Mucosa of stomach (tissue), 1 donor: Measurements from ENCODE around the gene MTTP.

Experiments used
- H3K27me3 ChIP-seq: one replicate; pipeline ENCODE4 v1.7.0; 2013; ENCODE audit warnings: mild to moderate bottlenecking, low read length; ENCODE audit not compliant: control insufficient read depth, insufficient read depth
- H3K36me3 ChIP-seq: one replicate; pipeline ENCODE4 v1.7.0; 2013; ENCODE audit warnings: low read length; ENCODE audit not compliant: control insufficient read depth, insufficient read depth
- H3K4me1 ChIP-seq: one replicate; pipeline ENCODE4 v1.7.0; 2013; ENCODE audit warnings: mild to moderate bottlenecking, low read length; ENCODE audit not compliant: control insufficient read depth, insufficient read depth
- H3K4me3 ChIP-seq: one replicate; pipeline ENCODE4 v1.7.0; 2013; ENCODE audit warnings: low read length
- H3K9ac ChIP-seq: one replicate; pipeline ENCODE4 v1.7.0; 2013; ENCODE audit warnings: mild to moderate bottlenecking, low read length, moderate library complexity
- H3K9me3 ChIP-seq: one replicate; pipeline ENCODE4 v1.7.0; 2013; ENCODE audit warnings: mild to moderate bottlenecking, low read length, moderate library complexity; ENCODE audit not compliant: control insufficient read depth
- donor health status: Pancreatic carcinoma.

MTTP gene

DNA sequence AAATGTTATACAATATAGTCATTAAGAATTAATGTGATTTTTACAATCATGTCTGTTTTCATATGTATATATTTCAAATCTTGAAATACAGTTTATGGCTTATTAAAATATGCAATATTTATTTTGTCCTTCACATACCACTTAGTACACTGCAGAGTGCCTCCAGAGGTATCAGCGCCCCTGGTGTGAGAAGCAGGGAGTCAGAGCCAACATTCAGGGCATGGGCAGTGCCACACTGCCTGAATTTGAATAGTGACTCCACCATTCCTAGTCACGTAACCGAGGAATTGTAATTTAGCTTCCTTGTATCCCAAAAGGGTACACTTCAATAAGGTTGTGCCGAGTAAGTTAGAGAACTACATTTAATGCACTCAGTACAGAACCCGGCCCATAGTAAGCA lies 87.3 kb downstream of the MTTP start:
- no peaks in the 10 kb centered on the region for H3K36me3 ChIP-seq
- no peak overlapping the region for H3K4me3 ChIP-seq
- H3K9ac ChIP-seq, result no peak overlapping the region
- no peaks in the 10 kb centered on the region for H3K4me1 ChIP-seq
- no peaks in the 10 kb centered on the region for H3K9me3 ChIP-seq
- H3K27me3 ChIP-seq, result no peaks in the 10 kb centered on the region

DNA sequence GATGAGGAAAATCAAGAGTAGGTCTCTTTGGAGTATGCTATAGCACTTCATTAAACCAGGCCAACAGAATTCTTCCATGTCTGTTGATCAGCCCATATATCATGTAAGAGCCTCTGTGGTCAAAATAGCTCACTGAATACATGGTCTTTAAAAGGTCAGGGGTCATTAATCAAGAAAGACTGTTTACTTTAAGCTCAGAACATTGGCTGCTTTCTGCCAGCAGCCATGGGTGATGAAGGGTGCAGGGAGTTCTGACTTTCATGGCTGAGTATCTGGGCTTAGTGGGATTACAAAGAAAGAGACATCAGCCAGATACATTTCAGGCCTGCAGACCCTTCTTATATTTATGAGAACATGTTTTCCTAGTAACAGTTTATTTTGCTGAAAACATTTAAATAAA lies 90.1 kb downstream of the MTTP start:
- no peaks in the 10 kb centered on the region for H3K27me3 ChIP-seq
- H3K9me3 ChIP-seq, result no peaks in the 10 kb centered on the region
- H3K36me3 ChIP-seq, result no peaks in the 10 kb centered on the region
- H3K9ac ChIP-seq, result no peak overlapping the region
- no peaks in the 10 kb centered on the region for H3K4me1 ChIP-seq
- H3K4me3 ChIP-seq, result no peak overlapping the region

DNA sequence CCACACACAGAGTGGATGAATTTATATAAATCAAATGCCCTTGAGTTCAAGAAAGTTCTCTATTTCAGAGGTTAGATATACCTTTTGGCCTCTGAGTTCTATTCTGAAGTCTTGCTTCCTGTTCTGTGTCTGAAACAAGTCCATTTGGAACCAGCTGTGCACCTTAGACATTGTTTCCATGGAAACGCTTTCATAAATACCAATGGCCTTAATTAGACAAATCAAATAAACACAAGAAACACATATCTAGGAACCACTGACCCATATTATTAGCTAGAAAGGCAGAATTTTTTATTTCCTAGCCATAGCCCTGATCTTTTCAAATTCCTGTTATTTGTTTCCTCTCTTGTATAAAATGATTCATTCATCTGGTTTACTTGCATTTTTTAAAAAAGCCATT lies 91.4 kb downstream of the MTTP start:
- no peaks in the 10 kb centered on the region for H3K27me3 ChIP-seq
- H3K4me1 ChIP-seq, result no peaks in the 10 kb centered on the region
- no peak overlapping the region for H3K9ac ChIP-seq
- H3K4me3 ChIP-seq, result no peak overlapping the region
- no peaks in the 10 kb centered on the region for H3K9me3 ChIP-seq
- H3K36me3 ChIP-seq, result no peaks in the 10 kb centered on the region

DNA sequence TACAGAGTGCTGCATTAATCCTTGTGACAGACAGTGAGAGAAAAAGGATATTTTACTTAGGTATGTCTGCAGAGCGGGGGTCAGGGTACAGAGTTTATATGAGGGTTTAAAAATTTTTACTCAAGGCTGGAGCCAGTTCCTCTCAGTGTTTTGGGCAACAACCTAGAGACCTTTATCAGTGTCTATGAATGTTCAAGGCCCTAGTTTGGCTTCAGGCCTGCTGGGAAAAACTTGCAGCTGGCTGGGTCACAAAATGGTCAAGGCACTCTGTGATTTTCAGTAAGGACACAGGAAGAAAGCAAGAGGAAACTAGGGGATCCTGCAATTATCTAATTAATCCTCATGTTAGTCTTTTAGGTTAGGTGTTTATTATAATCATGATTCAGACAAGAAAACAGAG lies 93.8 kb downstream of the MTTP start:
- Histone ChIP-seq H3K4me3 (no peak overlapping the region), H3K27me3 (no peaks in the 10 kb centered on the region), H3K4me1 (no peaks in the 10 kb centered on the region), H3K36me3 (no peaks in the 10 kb centered on the region), H3K9ac (no peak overlapping the region), H3K9me3 (no peaks in the 10 kb centered on the region)

DNA sequence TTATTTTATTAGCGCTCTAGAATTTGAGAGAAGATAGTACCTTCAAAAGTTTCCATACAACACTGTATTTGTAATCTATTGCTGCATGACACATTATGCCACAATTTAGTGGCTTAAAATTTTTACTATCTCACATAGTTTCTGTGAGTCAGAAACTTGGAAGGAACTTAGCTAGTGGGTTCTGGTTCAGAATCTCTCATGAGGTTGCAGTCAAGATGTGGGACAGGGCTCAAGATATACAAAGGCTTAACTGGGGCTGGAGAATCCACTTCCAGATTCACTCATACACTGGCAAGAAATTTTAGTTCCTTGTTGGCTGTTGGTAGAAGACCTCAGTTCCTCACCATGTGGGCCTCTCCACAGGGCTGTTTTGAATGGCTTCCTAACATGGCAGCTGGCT lies 94.5 kb downstream of the MTTP start:
- no peaks in the 10 kb centered on the region for H3K9me3 ChIP-seq
- no peaks in the 10 kb centered on the region for H3K4me1 ChIP-seq
- no peak overlapping the region for H3K9ac ChIP-seq
- no peaks in the 10 kb centered on the region for H3K27me3 ChIP-seq
- H3K4me3 ChIP-seq, result no peak overlapping the region
- no peaks in the 10 kb centered on the region for H3K36me3 ChIP-seq

DNA sequence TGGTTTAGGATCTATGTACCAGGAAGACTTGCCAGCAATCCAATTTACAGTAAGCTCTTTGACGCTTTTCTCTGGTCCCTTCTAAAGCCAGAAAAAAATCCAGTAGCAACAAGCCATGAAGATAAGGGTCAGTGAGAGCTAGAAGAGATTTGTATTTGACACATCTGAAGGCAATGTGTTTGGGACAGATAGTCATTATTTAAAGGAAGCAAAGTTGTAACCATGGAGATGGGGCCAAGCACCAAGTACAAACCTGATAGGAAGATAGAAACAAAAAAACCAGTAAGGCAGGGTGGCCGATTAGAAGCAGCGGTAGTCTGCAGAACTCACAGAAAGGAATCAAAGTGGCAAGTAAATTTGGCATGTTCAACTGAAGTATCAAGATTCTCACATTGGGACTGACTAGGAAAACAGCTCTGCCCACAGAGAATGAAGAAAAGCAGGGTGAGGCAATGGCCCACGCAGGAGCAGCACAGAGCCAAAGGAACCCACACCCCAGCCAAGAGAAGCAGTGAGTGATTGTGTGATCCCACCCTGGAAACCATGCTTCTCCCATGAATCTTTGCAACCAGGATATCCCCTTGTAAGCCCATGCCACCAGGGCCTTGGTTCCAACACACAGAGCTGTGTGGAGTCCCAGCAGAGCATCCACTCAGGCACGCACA lies 95.9 kb downstream of the MTTP start:
- Histone ChIP-seq H3K9ac (no peak overlapping the region), H3K36me3 (no peaks in the 10 kb centered on the region), H3K4me1 (no peaks in the 10 kb centered on the region)

More for the DNA sequence above, 95.9 kb downstream of the MTTP start:
- Histone ChIP-seq H3K27me3 (no peaks in the 10 kb centered on the region), H3K4me3 (no peak overlapping the region), H3K9me3 (no peaks in the 10 kb centered on the region)
